GM21529 (cell line): ENCODE data around the gene GTF3C4.

ENCODE experiments used
- ATAC-seq: cut with Tn5 transposase; IDR thresholded peaks from one replicate; pipeline ENCODE4 v1.9.1; 2021; ENCODE audit not compliant: unreplicated experiment

Gene GTF3C4

DNA sequence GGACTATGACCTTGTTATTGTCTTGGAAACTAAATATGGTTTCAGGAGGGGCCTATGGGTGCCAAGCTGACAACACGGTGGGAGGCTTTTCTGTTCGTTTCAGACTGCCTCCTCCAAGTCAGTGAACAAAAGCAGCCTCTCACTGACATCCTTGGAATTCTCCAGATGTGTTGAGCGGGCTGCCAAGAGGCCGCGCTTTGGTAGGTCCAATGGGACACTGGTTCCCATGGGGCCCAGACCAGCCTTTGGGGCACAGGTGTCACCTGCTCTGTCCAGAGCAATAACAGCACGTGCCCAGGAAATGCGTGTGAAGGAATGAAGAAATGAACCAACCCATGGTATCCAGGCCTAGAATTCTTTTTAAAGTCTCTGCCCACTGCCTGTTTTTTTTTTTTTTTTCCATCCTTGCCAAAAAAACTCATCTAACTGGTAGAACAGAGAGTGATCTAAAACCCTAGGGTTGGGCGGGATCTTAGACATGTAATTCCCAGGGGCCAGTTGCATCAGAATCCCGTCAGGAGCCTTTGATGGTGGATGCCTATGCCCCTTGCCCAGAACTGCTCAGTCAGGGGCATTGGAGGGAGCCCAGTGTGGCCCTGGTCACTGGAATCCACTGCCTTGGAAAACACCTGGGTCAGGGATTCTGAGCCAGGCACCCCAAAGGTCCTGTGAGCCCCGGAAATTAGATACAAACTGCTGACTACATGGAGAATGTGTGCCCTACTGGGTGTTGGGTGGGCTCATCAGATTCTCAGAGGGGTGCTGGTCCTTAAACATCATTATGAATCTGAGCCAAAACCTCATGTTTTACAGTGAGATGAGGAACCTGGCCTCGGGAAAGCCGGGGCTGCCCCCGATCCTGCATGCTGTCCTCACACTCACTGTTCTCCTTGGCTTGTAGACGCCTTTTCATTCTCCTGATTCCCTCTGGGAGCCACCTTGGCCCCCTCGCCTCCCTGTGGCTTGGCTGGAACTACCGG is 60.1 kb downstream of the GTF3C4 start:
- ATAC-seq = no peak

DNA sequence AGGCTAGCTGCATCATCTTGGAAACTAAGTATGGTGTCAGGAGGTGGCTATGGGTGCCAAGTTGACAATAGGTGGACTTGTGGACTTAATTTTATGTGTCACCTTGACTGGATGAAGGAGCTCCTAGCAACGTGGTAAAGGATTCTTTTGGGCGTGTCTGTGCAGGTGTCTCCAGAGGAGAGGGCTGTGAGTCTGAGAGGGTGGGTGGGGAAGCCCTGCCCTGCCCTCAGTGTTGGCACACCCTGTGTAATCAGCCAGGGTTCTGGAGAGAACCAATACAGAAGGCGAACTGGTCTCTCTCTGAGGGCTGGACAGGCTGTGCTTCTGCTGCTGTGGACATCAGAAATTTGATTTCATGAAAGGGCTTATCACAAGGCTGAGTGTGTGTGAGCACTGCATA is 61.0 kb downstream of the GTF3C4 start:
- no peak for ATAC-seq

DNA sequence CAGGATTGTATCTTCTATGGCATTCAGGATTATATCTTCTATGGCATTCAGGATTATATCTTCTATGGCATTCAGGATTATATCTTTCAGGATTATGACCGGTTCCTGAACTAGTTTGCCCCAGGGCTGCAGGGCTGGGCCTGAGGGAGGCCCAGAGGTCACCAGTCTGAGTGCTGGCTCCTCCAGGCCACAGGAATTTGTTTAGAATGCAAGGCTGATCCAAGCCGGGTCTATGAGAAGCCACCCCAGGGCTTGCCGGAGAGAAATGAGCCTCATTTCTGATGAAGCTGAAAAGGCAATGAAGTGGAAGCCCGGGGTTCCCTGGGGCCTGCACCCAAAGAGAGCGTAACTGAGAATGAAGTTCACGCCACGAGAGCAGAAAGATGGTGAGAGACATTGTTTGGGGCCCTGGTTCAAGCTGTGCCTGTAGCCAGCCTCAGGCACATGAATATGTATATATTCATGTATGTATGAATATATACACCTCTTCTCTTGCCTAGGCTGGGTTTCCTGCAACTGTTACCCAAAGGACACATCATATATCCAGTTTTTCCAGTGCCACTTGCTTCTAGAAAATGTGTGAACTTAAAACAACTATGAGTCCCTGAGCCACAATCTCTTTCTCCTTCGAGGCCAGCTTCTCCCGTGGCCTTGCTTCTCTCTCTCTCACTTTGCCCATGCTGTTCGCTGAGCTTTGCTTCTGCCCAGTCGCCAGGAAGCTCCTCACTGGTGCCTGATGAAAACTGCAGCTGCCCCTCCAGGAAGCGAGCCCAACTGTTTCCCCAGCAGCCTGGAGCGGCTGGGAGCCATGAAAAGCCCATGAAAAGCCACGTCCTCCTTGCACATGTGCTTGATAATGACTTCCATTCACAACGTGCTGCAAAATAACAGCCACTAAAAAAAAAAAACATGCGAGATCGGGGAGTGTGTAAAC is 62.3 kb downstream of the GTF3C4 start:
- no peak for ATAC-seq

DNA sequence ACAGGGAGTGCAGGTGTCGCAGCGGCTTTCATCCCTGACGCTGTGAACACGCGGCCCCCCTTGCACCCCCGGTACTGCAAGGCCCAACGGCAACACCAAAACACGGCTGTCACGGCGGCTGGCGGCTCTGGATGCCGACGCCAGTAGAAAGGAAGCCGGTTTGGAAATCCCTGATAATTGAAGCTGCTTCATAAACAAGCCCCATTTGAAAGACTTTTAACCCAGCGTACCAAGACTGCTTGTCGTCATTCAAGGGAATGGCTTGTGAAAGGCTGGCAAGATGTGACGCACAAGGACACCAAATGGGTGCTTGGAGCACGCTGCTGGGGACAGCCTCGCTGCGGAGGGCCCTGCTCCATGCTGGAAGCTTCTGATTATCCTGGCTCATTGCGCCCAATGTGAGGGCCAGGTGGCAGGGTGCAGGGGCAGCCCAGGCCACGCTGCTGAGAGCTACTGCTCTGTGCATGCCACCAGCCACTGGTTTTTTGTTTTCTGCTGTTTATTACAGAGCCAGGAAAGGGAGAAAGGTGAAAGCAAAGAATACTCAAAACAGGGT is 63.1 kb downstream of the GTF3C4 start:
- ATAC-seq = no peak

DNA sequence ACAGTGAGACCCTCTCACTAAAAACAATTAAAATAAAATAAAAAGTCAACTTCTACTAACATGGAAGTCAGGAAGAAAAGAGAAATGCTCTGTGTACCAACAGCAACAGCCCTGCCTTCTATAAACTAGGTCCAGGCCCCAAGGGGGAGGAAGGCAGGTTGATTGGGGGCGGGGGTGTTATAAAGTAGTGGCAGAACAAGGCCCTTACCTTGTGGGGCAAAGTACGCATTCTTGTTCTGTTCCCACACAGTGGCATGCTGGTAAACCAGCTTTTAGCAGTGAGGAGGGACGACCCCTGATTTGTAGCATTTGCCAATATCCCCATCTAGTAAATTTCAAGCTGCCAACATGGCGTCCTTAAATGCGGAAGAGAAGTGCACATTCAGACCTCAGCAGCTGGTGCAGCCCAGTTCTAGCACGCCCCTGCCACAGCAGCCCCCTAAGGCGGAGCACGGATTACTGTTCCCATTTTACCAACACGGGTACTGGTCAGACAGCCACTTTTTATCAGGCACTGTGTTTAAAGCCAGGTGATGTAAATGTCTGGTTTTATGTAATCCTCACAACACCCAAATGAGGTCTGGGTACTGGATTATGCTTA is 69.5 kb downstream of the GTF3C4 start:
- no peak for ATAC-seq

DNA sequence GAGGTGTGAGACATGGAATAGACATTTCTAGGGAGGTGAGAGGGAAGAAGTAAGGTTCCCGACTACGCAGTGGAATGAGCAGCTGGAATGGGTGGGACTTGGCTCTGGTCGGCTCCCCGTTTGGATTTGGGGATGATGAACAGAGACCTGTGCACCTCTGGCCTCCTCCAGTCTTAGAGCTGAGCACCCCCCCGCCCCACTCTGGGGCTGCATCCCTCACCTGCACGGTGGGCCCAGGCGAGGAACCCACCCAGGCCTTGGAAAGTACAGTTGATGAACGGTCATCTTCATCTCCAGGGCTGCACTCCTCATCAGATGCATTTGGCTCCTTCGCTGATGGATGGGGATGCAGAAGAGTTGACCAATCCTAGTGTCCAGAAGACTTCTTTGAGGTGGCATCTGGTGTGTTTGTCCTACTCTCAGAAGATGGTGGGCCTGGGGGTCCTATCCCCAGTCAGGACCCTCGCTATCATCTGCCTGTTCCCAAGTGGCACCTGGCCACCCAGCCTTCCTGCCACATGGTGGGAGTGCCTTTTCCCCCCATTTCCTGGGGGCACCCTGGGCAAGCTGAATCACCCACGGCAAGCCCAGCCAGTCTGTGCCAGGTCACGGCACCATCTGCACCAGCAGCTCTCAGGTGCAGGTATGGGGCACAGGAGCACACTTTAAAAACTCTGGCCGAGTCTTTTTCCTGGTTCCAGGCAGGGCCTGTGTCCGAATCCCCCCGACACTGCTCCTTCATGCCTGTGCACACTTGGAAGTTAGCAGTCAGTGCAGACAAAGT is 70.5 kb downstream of the GTF3C4 start:
- no peak for ATAC-seq

DNA sequence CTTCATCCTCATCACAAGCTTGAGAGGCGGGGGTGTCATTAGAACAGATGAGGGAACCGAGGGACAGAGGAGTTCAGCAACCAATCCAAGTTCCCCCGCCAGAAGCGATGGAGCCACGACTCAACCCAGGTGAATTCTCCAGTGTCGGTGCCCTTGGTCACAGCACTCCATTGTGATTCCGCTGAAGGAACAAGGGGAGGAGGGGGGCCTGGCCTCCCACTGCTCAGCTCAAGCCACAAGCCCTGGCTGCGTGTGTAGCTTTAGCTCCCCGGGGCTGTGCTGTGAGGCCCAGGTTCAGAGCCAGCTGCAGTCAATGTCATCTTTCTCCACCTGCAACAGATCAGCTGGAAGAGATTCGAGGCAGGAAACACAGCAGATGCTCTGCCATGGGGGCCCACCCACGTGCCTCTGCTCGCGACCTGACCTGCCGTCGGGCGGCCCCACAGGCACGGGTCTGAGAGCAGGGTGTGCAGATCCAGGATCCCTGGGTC is 72.6 kb downstream of the GTF3C4 start:
- ATAC-seq = no peak

DNA sequence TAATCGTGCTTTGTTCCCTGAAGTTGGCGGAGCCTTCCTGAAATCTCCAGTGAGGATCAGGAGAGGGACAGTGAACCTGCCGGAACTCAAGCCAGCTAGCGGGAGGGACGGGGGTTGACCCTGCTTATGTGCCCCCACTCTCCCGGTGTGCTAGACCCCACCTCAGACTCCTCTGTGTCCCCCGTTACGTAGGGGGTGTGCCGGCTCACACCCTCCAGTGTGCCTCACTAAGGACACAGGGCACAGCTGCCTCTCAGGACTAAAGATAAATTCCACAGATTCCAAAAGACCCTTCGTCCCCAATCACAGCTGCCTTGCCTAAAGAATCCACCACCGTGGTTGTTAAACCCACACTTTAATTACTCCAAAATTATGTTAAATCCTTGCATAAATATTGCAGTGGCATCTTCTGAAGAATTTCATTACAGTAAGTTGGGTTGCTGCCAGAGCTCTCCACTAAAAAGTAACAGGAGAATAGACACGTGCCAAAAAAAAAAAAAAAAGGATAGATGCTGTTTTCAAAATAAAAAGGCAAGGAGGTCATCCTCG is 73.7 kb downstream of the GTF3C4 start:
- no peak for ATAC-seq
